ENCODE measurements around the gene RTN4R.

Gene RTN4R

GRCh38 chr22:20226760-20227350 is 41.3 kb downstream of the RTN4R start:
- Mint-ChIP-seq H3K27ac (no peak overlapping the region), H3K36me3 (no peaks in the 10 kb centered on the region), H3K27me3 (peaks cover under 1% of the 10 kb centered on the region), H3K4me3 (no peak overlapping the region), H3K4me1 (no peaks in the 10 kb centered on the region), H3K9me3 (peaks cover 13% of the 10 kb centered on the region)
- CTCF ChIA-PET, result no interaction called here
- DNase-seq, result no peak

GRCh38 chr22:20226077-20226716 is 41.9 kb downstream of the RTN4R start:
- peaks cover 13% of the 10 kb centered on the region for H3K9me3 Mint-ChIP-seq
- no peaks in the 10 kb centered on the region for H3K36me3 Mint-ChIP-seq
- CTCF ChIA-PET, result no interaction called here
- H3K4me3 Mint-ChIP-seq, result no peak overlapping the region
- H3K27ac Mint-ChIP-seq, result no peak overlapping the region
- no peak for DNase-seq
- no peaks in the 10 kb centered on the region for H3K27me3 Mint-ChIP-seq
- no peaks in the 10 kb centered on the region for H3K4me1 Mint-ChIP-seq

- no peaks in the 10 kb centered on the region for H3K36me3 Mint-ChIP-seq
- H3K4me1 Mint-ChIP-seq, result no peaks in the 10 kb centered on the region
- peaks cover 13% of the 10 kb centered on the region for H3K9me3 Mint-ChIP-seq
- no peak overlapping the region for H3K27ac Mint-ChIP-seq
- CTCF ChIA-PET, result no interaction called here
- DNase-seq, result no peak
- no peaks in the 10 kb centered on the region for H3K27me3 Mint-ChIP-seq
- H3K4me3 Mint-ChIP-seq, result no peak overlapping the region
Observed at GRCh38 chr22:20225693-20225966, 42.5 kb downstream of the RTN4R start.

- DNase-seq, result no peak
- no peaks in the 10 kb centered on the region for H3K4me1 Mint-ChIP-seq
- peaks cover 13% of the 10 kb centered on the region for H3K9me3 Mint-ChIP-seq
- CTCF ChIA-PET, result no interaction called here
- no peak overlapping the region for H3K4me3 Mint-ChIP-seq
- H3K27me3 Mint-ChIP-seq, result no peaks in the 10 kb centered on the region
- no peak overlapping the region for H3K27ac Mint-ChIP-seq
- H3K36me3 Mint-ChIP-seq, result no peaks in the 10 kb centered on the region
Observed at GRCh38 chr22:20224917-20225692, 43.0 kb downstream of the RTN4R start.

- no peak overlapping the region for H3K27ac Mint-ChIP-seq
- CTCF ChIA-PET, result interaction anchor here (0.6 to 1.1 kb wide), 2 partner anchors 68 to 369 kb away, joined by 3 read pairs; no protein-coding TSS in a partner anchor
- H3K27me3 Mint-ChIP-seq, result no peaks in the 10 kb centered on the region
- no peak for DNase-seq
- H3K36me3 Mint-ChIP-seq, result no peaks in the 10 kb centered on the region
- H3K9me3 Mint-ChIP-seq, result peaks cover 13% of the 10 kb centered on the region
- H3K4me1 Mint-ChIP-seq, result no peaks in the 10 kb centered on the region
- H3K4me3 Mint-ChIP-seq, result no peak overlapping the region
Observed at GRCh38 chr22:20224256-20224626, 43.9 kb downstream of the RTN4R start.

- Mint-ChIP-seq H3K27ac (no peak overlapping the region), H3K4me1 (no peaks in the 10 kb centered on the region), H3K36me3 (no peaks in the 10 kb centered on the region), H3K27me3 (no peaks in the 10 kb centered on the region), H3K4me3 (no peak overlapping the region), H3K9me3 (peaks cover 13% of the 10 kb centered on the region)
- no peak for DNase-seq
- CTCF ChIA-PET, result interaction anchor here (0.6 to 1.1 kb wide), 2 partner anchors 67 to 368 kb away, joined by 3 read pairs; no protein-coding TSS in a partner anchor
Observed at GRCh38 chr22:20223421-20224255, 44.5 kb downstream of the RTN4R start.

GRCh38 chr22:20222764-20223420 is 45.2 kb downstream of the RTN4R start:
- H3K36me3 Mint-ChIP-seq, result no peaks in the 10 kb centered on the region

GRCh38 chr22:20221421-20222340 is 46.4 kb downstream of the RTN4R start:
- no peak overlapping the region for H3K4me3 Mint-ChIP-seq
- no peak overlapping the region for H3K27ac Mint-ChIP-seq
- no peaks in the 10 kb centered on the region for H3K27me3 Mint-ChIP-seq
- H3K4me1 Mint-ChIP-seq, result no peaks in the 10 kb centered on the region
- CTCF ChIA-PET, result no interaction called here
- H3K36me3 Mint-ChIP-seq, result no peaks in the 10 kb centered on the region
- no peak for DNase-seq
- H3K9me3 Mint-ChIP-seq, result peaks cover 13% of the 10 kb centered on the region

More at GRCh38 chr22:20222764-20223420, 45.2 kb downstream of the RTN4R start:
- no peak overlapping the region for H3K27ac Mint-ChIP-seq
- CTCF ChIA-PET, result interaction anchor here (1.1 kb wide), 1 partner anchor 66 kb away, joined by 3 read pairs; no protein-coding TSS in a partner anchor
- no peaks in the 10 kb centered on the region for H3K4me1 Mint-ChIP-seq
- no peak overlapping the region for H3K4me3 Mint-ChIP-seq
- no peak for DNase-seq
- H3K9me3 Mint-ChIP-seq, result peaks cover 13% of the 10 kb centered on the region
- no peaks in the 10 kb centered on the region for H3K27me3 Mint-ChIP-seq

- H3K9me3 Mint-ChIP-seq, result peaks cover 13% of the 10 kb centered on the region
- H3K36me3 Mint-ChIP-seq, result no peaks in the 10 kb centered on the region
- no peak overlapping the region for H3K4me3 Mint-ChIP-seq
- no peak overlapping the region for H3K27ac Mint-ChIP-seq
- H3K4me1 Mint-ChIP-seq, result no peaks in the 10 kb centered on the region
- H3K27me3 Mint-ChIP-seq, result no peaks in the 10 kb centered on the region
- no peak for DNase-seq
- CTCF ChIA-PET, result no interaction called here
Observed at GRCh38 chr22:20220629-20221026, 47.5 kb downstream of the RTN4R start.

GRCh38 chr22:20219667-20220628 is 48.2 kb downstream of the RTN4R start:
- CTCF ChIA-PET, result no interaction called here
- Mint-ChIP-seq H3K27me3 (no peaks in the 10 kb centered on the region), H3K9me3 (peaks cover 7% of the 10 kb centered on the region), H3K4me1 (no peaks in the 10 kb centered on the region), H3K27ac (no peak overlapping the region), H3K36me3 (no peaks in the 10 kb centered on the region), H3K4me3 (no peak overlapping the region)
- DNase-seq, result no peak

- Mint-ChIP-seq H3K9me3 (no peaks in the 10 kb centered on the region), H3K4me3 (no peak overlapping the region), H3K27ac (no peak overlapping the region), H3K27me3 (no peaks in the 10 kb centered on the region), H3K36me3 (no peaks in the 10 kb centered on the region), H3K4me1 (no peaks in the 10 kb centered on the region)
- no peak for DNase-seq
- CTCF ChIA-PET, result no interaction called here
Observed at GRCh38 chr22:20218987-20219386, 49.1 kb downstream of the RTN4R start.

- Mint-ChIP-seq H3K4me1 (no peaks in the 10 kb centered on the region), H3K9me3 (no peaks in the 10 kb centered on the region), H3K4me3 (no peak overlapping the region), H3K27me3 (no peaks in the 10 kb centered on the region), H3K27ac (no peak overlapping the region), H3K36me3 (no peaks in the 10 kb centered on the region)
- CTCF ChIA-PET, result no interaction called here
- no peak for DNase-seq
Observed at GRCh38 chr22:20218326-20218872, 49.7 kb downstream of the RTN4R start.
